NCI-H226 (cell line): ENCODE results near the gene HTR3E.
"Not testable (repeated sequence)": the region's sequence is repeated elsewhere in the genome, so short reads cannot be mapped to it uniquely, and the experiment has no call there.

Experiments
- DNase-seq: peaks from one replicate; pipeline ENCODE4 v3.0.0-alpha.2; 2015

Gene HTR3E

GRCh38 chr3:184096811-184097383 is at the start of gene HTR3E:
Gene HTR3E, plus strand, starts transcription at chr3:184097064. Its CDS starts 466 bp downstream, at chr3:184097530.
- DNase-seq, result no peak

- DNase-seq, result no peak
Measured at GRCh38 chr3:184050217-184050847, 46.5 kb upstream of the HTR3E start.

GRCh38 chr3:184052767-184053166 is 44.1 kb upstream of the HTR3E start, which contains the start of gene HTR3C:
Gene HTR3C, plus strand, starts transcription at chr3:184053047. Its CDS starts 34 bp downstream, at chr3:184053081.
- no peak for DNase-seq

GRCh38 chr3:184058029-184058428 is 38.8 kb upstream of the HTR3E start:
- DNase-seq, result no peak

GRCh38 chr3:184059424-184059823 is 37.4 kb upstream of the HTR3E start:
- no peak for DNase-seq

- DNase-seq, result no peak
Measured at GRCh38 chr3:184062637-184063036, 34.2 kb upstream of the HTR3E start.

- no peak for DNase-seq
Measured at GRCh38 chr3:184066211-184066610, 30.7 kb upstream of the HTR3E start.

GRCh38 chr3:184067573-184068055 is 29.2 kb upstream of the HTR3E start:
- no peak for DNase-seq

- no peak for DNase-seq
Measured at GRCh38 chr3:184068344-184068743, 28.5 kb upstream of the HTR3E start.

- not testable (repeated sequence) for DNase-seq
Measured at GRCh38 chr3:184071142-184071541, 25.7 kb upstream of the HTR3E start.

GRCh38 chr3:184073621-184074020 is 23.2 kb upstream of the HTR3E start:
- DNase-seq, result no peak

GRCh38 chr3:184075901-184076300 is 21.0 kb upstream of the HTR3E start:
- DNase-seq, result no peak

- no peak for DNase-seq
Measured at GRCh38 chr3:184077881-184078280, 19.0 kb upstream of the HTR3E start.

- no peak for DNase-seq
Measured at GRCh38 chr3:184078851-184079250, 18.0 kb upstream of the HTR3E start.

GRCh38 chr3:184081116-184081830 is 15.6 kb upstream of the HTR3E start:
- DNase-seq, result no peak

GRCh38 chr3:184082034-184082433 is 14.8 kb upstream of the HTR3E start:
- DNase-seq, result no peak

- DNase-seq, result no peak
Measured at GRCh38 chr3:184082465-184082864, 14.4 kb upstream of the HTR3E start.

GRCh38 chr3:184085389-184085852 is 11.4 kb upstream of the HTR3E start:
- peak; percentile 69 for DNase-seq

- DNase-seq, result no peak
Measured at GRCh38 chr3:184092199-184092598, 4.7 kb upstream of the HTR3E start.

GRCh38 chr3:184097556-184097955 is 692 bp downstream of the HTR3E start:
- no peak for DNase-seq

- DNase-seq, result no peak
Measured at GRCh38 chr3:184099806-184100686, 3.2 kb downstream of the HTR3E start.

- DNase-seq, result no peak
Measured at GRCh38 chr3:184110316-184110725, 13.5 kb downstream of the HTR3E start.

GRCh38 chr3:184116017-184116416 is 19.2 kb downstream of the HTR3E start:
- no peak for DNase-seq
